Tibial nerve (tissue), 4 donors: ENCODE data around the gene AQP12B.

ENCODE experiments used
- EP300 ChIP-seq, 2 donors: sonication (generic); formaldehyde crosslinking; IDR thresholded peaks; one replicate each; pipeline ENCODE4 v1.6.1; 2017; ENCODE audit warnings: antibody characterized with exemption in 2 of 2, mild to moderate bottlenecking in 1 of 2
- TF ChIP-seq, protein P1 (sequence below), 5 experiments: fragments of 200-600 bp in 3 of 5; fragments of 450-650 bp in 2 of 5; sonication (generic) in 3 of 5; IDR thresholded peaks; one replicate each; pipeline ENCODE4 v1.5.1; 2016 to 2019; ENCODE audit warnings: antibody characterized with exemption in 5 of 5, mild to moderate bottlenecking in 3 of 5, moderate library complexity in 2 of 5

DNA sequence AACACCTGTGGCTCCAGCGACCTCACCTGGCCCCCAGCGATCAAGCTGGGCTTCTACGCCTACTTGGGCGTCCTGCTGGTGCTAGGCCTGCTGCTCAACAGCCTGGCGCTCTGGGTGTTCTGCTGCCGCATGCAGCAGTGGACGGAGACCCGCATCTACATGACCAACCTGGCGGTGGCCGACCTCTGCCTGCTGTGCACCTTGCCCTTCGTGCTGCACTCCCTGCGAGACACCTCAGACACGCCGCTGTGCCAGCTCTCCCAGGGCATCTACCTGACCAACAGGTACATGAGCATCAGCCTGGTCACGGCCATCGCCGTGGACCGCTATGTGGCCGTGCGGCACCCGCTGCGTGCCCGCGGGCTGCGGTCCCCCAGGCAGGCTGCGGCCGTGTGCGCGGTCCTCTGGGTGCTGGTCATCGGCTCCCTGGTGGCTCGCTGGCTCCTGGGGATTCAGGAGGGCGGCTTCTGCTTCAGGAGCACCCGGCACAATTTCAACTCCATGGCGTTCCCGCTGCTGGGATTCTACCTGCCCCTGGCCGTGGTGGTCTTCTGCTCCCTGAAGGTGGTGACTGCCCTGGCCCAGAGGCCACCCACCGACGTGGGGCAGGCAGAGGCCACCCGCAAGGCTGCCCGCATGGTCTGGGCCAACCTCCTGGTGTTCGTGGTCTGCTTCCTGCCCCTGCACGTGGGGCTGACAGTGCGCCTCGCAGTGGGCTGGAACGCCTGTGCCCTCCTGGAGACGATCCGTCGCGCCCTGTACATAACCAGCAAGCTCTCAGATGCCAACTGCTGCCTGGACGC is 52.5 kb downstream of the AQP12B start:
- TF ChIP-seq, protein P1, sequence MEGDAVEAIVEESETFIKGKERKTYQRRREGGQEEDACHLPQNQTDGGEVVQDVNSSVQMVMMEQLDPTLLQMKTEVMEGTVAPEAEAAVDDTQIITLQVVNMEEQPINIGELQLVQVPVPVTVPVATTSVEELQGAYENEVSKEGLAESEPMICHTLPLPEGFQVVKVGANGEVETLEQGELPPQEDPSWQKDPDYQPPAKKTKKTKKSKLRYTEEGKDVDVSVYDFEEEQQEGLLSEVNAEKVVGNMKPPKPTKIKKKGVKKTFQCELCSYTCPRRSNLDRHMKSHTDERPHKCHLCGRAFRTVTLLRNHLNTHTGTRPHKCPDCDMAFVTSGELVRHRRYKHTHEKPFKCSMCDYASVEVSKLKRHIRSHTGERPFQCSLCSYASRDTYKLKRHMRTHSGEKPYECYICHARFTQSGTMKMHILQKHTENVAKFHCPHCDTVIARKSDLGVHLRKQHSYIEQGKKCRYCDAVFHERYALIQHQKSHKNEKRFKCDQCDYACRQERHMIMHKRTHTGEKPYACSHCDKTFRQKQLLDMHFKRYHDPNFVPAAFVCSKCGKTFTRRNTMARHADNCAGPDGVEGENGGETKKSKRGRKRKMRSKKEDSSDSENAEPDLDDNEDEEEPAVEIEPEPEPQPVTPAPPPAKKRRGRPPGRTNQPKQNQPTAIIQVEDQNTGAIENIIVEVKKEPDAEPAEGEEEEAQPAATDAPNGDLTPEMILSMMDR (IDR thresholded peaks at IDR 0.05), result no peak
- no peak for TF ChIP-seq EP300 (IDR thresholded peaks at IDR 0.05)
